ENCODE data around the gene MSLN.

The MSLN gene

GRCh38 chr16:728131-728889 is 32.2 kb upstream of the MSLN start:
- no peak for DNase-seq (ENCODE audit: extremely low read depth, low read depth)
- TF ChIP-seq CTCF (IDR thresholded peaks at IDR 0.05; ENCODE audit: low read depth, low read length): no peak

GRCh38 chr16:728890-729744 is 31.4 kb upstream of the MSLN start:
- no peak for TF ChIP-seq CTCF (IDR thresholded peaks at IDR 0.05; ENCODE audit: low read depth, low read length)
- no peak for DNase-seq (ENCODE audit: extremely low read depth, low read depth)

GRCh38 chr16:729768-730665 is 30.5 kb upstream of the MSLN start:
- TF ChIP-seq CTCF (IDR thresholded peaks at IDR 0.05; ENCODE audit: low read depth, low read length): no peak
- no peak for DNase-seq (ENCODE audit: extremely low read depth, low read depth)

GRCh38 chr16:730666-731509 is 29.6 kb upstream of the MSLN start:
- no peak for DNase-seq (ENCODE audit: extremely low read depth, low read depth)

GRCh38 chr16:732332-732731 is 28.2 kb upstream of the MSLN start:
- DNase-seq (ENCODE audit: extremely low read depth, low read depth): no peak
- no peak for TF ChIP-seq CTCF (IDR thresholded peaks at IDR 0.05; ENCODE audit: low read depth, low read length)

More at GRCh38 chr16:730666-731509, 29.6 kb upstream of the MSLN start:
- no peak for TF ChIP-seq CTCF (IDR thresholded peaks at IDR 0.05; ENCODE audit: low read depth, low read length)

GRCh38 chr16:732936-733335 is 27.6 kb upstream of the MSLN start:
- no peak for DNase-seq (ENCODE audit: extremely low read depth, low read depth)
- no peak for TF ChIP-seq CTCF (IDR thresholded peaks at IDR 0.05; ENCODE audit: low read depth, low read length)
